Embryonic facial prominence (tissue), 1 donor: ENCODE data around the gene RRM1.
A peak's percentile ranks its signal among the peaks of the same experiment; 100 is the strongest.

Source experiments
- DNase-seq: peaks from one replicate; pipeline ENCODE4 v3.0.0-alpha.2; 2016; ENCODE audit errors: extremely low spot score

Gene RRM1

GRCh38 chr11:4187055-4187988 lies 92.7 kb downstream of the RRM1 start:
- peak; percentile 64 for DNase-seq
